CD4-positive, alpha-beta T cell (primary cell): ENCODE measurements around the gene ORM1. TPM values are rescaled to one million over a fixed set of nuclear protein-coding genes. Genes with fewer than 3 reads are reported as not detected.

Experiments used
- ATAC-seq: fragments of 200-7000 bp; cut with Tn5 transposase; one replicate; pipeline ENCODE4 v1.10.0; 2022; ENCODE audit warnings: mild to moderate bottlenecking; ENCODE audit not compliant: poor library complexity
- CTCF ChIA-PET: fragments of 350-600 bp; sonication (Branson Sonifier 250); formaldehyde crosslinking; loops from one replicate; lab custom pipeline; 2021; ENCODE audit warnings: antibody characterized with exemption, inconsistent platforms; lab: Charles Lee
- POLR2A ChIA-PET: fragments of 350-600 bp; sonication (Branson Sonifier 250); formaldehyde crosslinking; loops from one replicate; lab custom pipeline; 2021; ENCODE audit warnings: antibody characterized with exemption, inconsistent platforms; lab: Charles Lee
- DNase-seq, 14 experiments: peaks; one replicate each; pipeline ENCODE4 v3.0.0-alpha.2; 2013 to 2020; ENCODE audit warnings: mixed read lengths in 2 of 14
- H3K27ac ChIP-seq, 2 donors: one replicate each; pipeline versions ENCODE4 v1.5.1 to v1.7.0; 2013; ENCODE audit warnings: low read length in 2 of 2, low read depth in 1 of 2, mild to moderate bottlenecking in 1 of 2
- H3K27me3 ChIP-seq, 2 experiments: 1 replicate in 1 of 2; 2 replicates in 1 of 2; pipeline versions ENCODE4 v1.6.1 to v1.7.0; 2013; ENCODE audit warnings: low read length in 2 of 2, control low read depth in 1 of 2, mild to moderate bottlenecking in 1 of 2, moderate library complexity in 1 of 2; ENCODE audit not compliant: insufficient read depth in 2 of 2, control insufficient read depth in 1 of 2
- H3K36me3 ChIP-seq: one replicate; pipeline ENCODE4 v1.6.1; 2013; ENCODE audit warnings: low read length, control low read depth; ENCODE audit not compliant: insufficient read depth
- H3K4me1 ChIP-seq: one replicate; pipeline ENCODE4 v1.6.1; 2013; ENCODE audit warnings: low read length, control low read depth; ENCODE audit not compliant: insufficient read depth
- H3K4me3 ChIP-seq: one replicate; pipeline ENCODE4 v1.5.1; 2013; ENCODE audit warnings: mild to moderate bottlenecking, low read length, moderate library complexity
- H3K9me3 ChIP-seq, 2 experiments: 1 replicate in 1 of 2; 2 replicates in 1 of 2; pipeline versions ENCODE4 v1.6.1 to v1.7.0; 2013; ENCODE audit warnings: low read length in 2 of 2, mild to moderate bottlenecking in 2 of 2, control low read depth in 1 of 2, moderate library complexity in 1 of 2; ENCODE audit not compliant: control insufficient read depth in 1 of 2, insufficient read depth in 1 of 2
- H3K27ac Mint-ChIP-seq: one replicate; pipeline ENCODE4 v1.8.0; 2020; ENCODE audit warnings: mixed read lengths
- H3K27me3 Mint-ChIP-seq: one replicate; pipeline ENCODE4 v1.8.0; 2021; ENCODE audit warnings: mixed read lengths
- H3K36me3 Mint-ChIP-seq: one replicate; pipeline ENCODE4 v1.8.0; 2021; ENCODE audit warnings: low read depth, mixed read lengths
- H3K4me1 Mint-ChIP-seq: one replicate; pipeline ENCODE4 v1.8.0; 2021; ENCODE audit warnings: low read depth, mixed read lengths
- H3K4me3 Mint-ChIP-seq: one replicate; pipeline ENCODE4 v1.8.0; 2020; ENCODE audit warnings: mild to moderate bottlenecking, mixed read lengths
- H3K9me3 Mint-ChIP-seq: one replicate; pipeline ENCODE4 v1.8.0; 2020; ENCODE audit warnings: mixed read lengths
- intact Hi-C, 2 experiments: fragments of 100-400 bp; cut with DNase I in 1 of 2; cut with micrococcal nuclease in 1 of 2; formaldehyde crosslinking; loops; one replicate each; pipeline versions ENCODE4 v1.15.1 to v1.9.0; 2023 to 2025; cut with DNase I, micrococcal nuclease
- total RNA-seq, 174 experiments: library from RNA in 2 of 174; stranded (reverse) in 2 of 174; gene quantifications; one replicate each; pipeline ENCODE4 v1.2.3 and lab custom pipeline; 2021 to 2026
- TF ChIP-seq, protein P1 (sequence below): fragments of 200-600 bp; IDR thresholded peaks from one replicate; pipeline ENCODE4 v1.8.0; 2022; ENCODE audit warnings: antibody characterized with exemption, mild to moderate bottlenecking

Gene ORM1
- total RNA-seq, 2 experiments from 2014 or later: not detected

GRCh38 chr9:114359801-114360200, 36.9 kb downstream of the ORM1 start:
- H3K27ac ChIP-seq: peak overlapping the region in 1 of 2 donors; percentile 62

GRCh38 chr9:114361542-114361941, 38.6 kb downstream of the ORM1 start:
- H3K27ac Mint-ChIP-seq: peak overlapping the region; percentile 83
- POLR2A ChIA-PET: interaction anchor here (0.6 to 1.5 kb wide), 3 partner anchors 11 to 36 kb away, joined by 3 to 6 read pairs (median 3); no protein-coding TSS in a partner anchor
- H3K36me3 ChIP-seq: peaks cover 97% of the 10 kb centered on the region
- no peak overlapping the region for H3K4me3 Mint-ChIP-seq
- H3K4me3 ChIP-seq: no peak overlapping the region
- H3K9me3 Mint-ChIP-seq: no peaks in the 10 kb centered on the region
- peaks cover 78% of the 10 kb centered on the region for H3K4me1 ChIP-seq
- intact Hi-C loops: loop anchor here in 1 of 2 experiments (5.0 kb wide), 1 partner anchor 36 kb away; no protein-coding TSS in a partner anchor
- no peaks in the 10 kb centered on the region for H3K27me3 ChIP-seq
- TF ChIP-seq, protein P1, sequence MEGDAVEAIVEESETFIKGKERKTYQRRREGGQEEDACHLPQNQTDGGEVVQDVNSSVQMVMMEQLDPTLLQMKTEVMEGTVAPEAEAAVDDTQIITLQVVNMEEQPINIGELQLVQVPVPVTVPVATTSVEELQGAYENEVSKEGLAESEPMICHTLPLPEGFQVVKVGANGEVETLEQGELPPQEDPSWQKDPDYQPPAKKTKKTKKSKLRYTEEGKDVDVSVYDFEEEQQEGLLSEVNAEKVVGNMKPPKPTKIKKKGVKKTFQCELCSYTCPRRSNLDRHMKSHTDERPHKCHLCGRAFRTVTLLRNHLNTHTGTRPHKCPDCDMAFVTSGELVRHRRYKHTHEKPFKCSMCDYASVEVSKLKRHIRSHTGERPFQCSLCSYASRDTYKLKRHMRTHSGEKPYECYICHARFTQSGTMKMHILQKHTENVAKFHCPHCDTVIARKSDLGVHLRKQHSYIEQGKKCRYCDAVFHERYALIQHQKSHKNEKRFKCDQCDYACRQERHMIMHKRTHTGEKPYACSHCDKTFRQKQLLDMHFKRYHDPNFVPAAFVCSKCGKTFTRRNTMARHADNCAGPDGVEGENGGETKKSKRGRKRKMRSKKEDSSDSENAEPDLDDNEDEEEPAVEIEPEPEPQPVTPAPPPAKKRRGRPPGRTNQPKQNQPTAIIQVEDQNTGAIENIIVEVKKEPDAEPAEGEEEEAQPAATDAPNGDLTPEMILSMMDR: no peak
- CTCF ChIA-PET: no interaction called here
- ATAC-seq (no peak), DNase-seq (no peak)
- peaks cover 100% of the 10 kb centered on the region for H3K36me3 Mint-ChIP-seq
- H3K27ac ChIP-seq: peak overlapping the region; percentile 49 to 62
- no peaks in the 10 kb centered on the region for H3K27me3 Mint-ChIP-seq
- no peaks in the 10 kb centered on the region for H3K9me3 ChIP-seq
- peaks cover 86% of the 10 kb centered on the region for H3K4me1 Mint-ChIP-seq

More at GRCh38 chr9:114359801-114360200, 36.9 kb downstream of the ORM1 start:
- peaks cover 77% of the 10 kb centered on the region for H3K4me1 Mint-ChIP-seq
- intact Hi-C loops: loop anchor here in 1 of 2 experiments (5.0 kb wide), 1 partner anchor 38 kb away; no protein-coding TSS in a partner anchor
- POLR2A ChIA-PET: interaction anchor here (1.3 kb wide), 1 partner anchor 25 kb away, joined by 6 read pairs; no protein-coding TSS in a partner anchor
- TF ChIP-seq, protein P1: no peak
- CTCF ChIA-PET: no interaction called here
- no peak overlapping the region for H3K4me3 Mint-ChIP-seq
- Histone ChIP-seq H3K36me3 (peaks cover 96% of the 10 kb centered on the region), H3K4me3 (no peak overlapping the region), H3K4me1 (peaks cover 68% of the 10 kb centered on the region), H3K27me3 (no peaks in the 10 kb centered on the region), H3K9me3 (no peaks in the 10 kb centered on the region)
- DNase-seq: no peak
- H3K27me3 Mint-ChIP-seq: no peaks in the 10 kb centered on the region
- H3K27ac Mint-ChIP-seq: peak overlapping the region; percentile 83
- no peak for ATAC-seq
- H3K9me3 Mint-ChIP-seq: no peaks in the 10 kb centered on the region
- peaks cover 100% of the 10 kb centered on the region for H3K36me3 Mint-ChIP-seq

DNA sequence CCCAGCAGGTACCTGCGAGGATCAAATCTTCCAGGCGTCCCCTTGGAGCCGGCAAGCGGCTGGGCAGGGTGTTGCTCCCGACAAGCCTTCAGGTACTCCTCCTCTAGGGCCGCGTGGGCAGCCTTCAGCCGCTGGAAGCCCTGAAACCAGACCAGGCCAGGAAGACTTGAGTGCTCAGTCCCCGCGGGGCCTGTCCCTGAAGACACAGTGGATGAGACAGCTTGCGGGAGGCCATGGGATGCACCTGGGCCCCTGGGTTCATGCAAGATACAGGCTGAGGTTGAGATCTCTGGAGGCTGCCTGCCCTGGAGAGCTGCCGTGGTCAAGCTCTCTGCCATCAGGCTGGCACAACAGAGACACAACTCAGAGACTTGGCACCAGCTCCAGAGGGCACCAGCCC, 39.5 kb downstream of the ORM1 start:
- no peak overlapping the region for H3K4me3 ChIP-seq
- TF ChIP-seq, protein P1: no peak
- ChIA-PET CTCF (no interaction called here), POLR2A (interaction anchor here (1.0 to 13.0 kb wide), 4 partner anchors 8 to 23 kb away, joined by 3 to 477 read pairs (median 10); partner anchors contain the start of gene AKNA)
- H3K9me3 ChIP-seq: no peaks in the 10 kb centered on the region
- H3K4me1 Mint-ChIP-seq: peaks cover 86% of the 10 kb centered on the region
- peaks cover 79% of the 10 kb centered on the region for H3K4me1 ChIP-seq
- H3K4me3 Mint-ChIP-seq: no peak overlapping the region
- H3K36me3 ChIP-seq: peaks cover 95% of the 10 kb centered on the region
- H3K36me3 Mint-ChIP-seq: peaks cover 100% of the 10 kb centered on the region
- intact Hi-C loops: loop anchor here in 1 of 2 experiments (5.0 kb wide), 1 partner anchor 35 kb away; no protein-coding TSS in a partner anchor
- peak overlapping the region; percentile 83 for H3K27ac Mint-ChIP-seq
- DNase-seq (no peak), ATAC-seq (no peak)
- H3K27me3 ChIP-seq: no peaks in the 10 kb centered on the region
- H3K27ac ChIP-seq: peak overlapping the region; percentile 49 to 62
- no peaks in the 10 kb centered on the region for H3K27me3 Mint-ChIP-seq
- no peaks in the 10 kb centered on the region for H3K9me3 Mint-ChIP-seq
